Esophagus squamous epithelium (tissue), 5 donors: ENCODE measurements around the gene TH. TPM values are rescaled to one million over a fixed set of nuclear protein-coding genes. Genes with fewer than 3 reads are reported as not detected.

ENCODE experiments used
- DNase-seq: peaks from one replicate; lab custom pipeline; 2025; lab: John Stamatoyannopoulos, UW
- H3K27ac ChIP-seq, 4 donors: fragments of 200-600 bp; sonication (generic); one replicate each; pipeline ENCODE4 v1.5.1; 2016 to 2019; ENCODE audit warnings: mild to moderate bottlenecking in 1 of 4
- H3K27me3 ChIP-seq, 4 donors: fragments of 200-600 bp; sonication (generic); 1 replicate in 3 of 4; 2 replicates in 1 of 4; pipeline versions ENCODE4 v1.5.1 to v1.6.0; 2017 to 2021; ENCODE audit warnings: antibody characterized with exemption in 1 of 4
- H3K36me3 ChIP-seq, 3 donors: fragments of 200-600 bp; sonication (generic); one replicate each; pipeline ENCODE4 v1.5.1; 2016 to 2019
- H3K4me1 ChIP-seq, 3 donors: fragments of 200-600 bp; sonication (generic); one replicate each; pipeline ENCODE4 v1.5.1; 2017 to 2019
- H3K4me3 ChIP-seq, 4 donors: fragments of 200-600 bp; sonication (generic); 1 replicate in 3 of 4; 2 replicates in 1 of 4; pipeline ENCODE4 v1.5.1; 2016 to 2019; ENCODE audit warnings: mild to moderate bottlenecking in 2 of 4, moderate library complexity in 1 of 4
- H3K9me3 ChIP-seq, 3 donors: fragments of 200-600 bp; sonication (generic); one replicate each; pipeline ENCODE4 v1.5.1; 2016 to 2019
- CTCF ChIP-seq, 6 experiments: fragments of 450-650 bp in 4 of 6; fragments of 200-600 bp in 2 of 6; sonication (generic) in 2 of 6; IDR thresholded peaks; one replicate each; pipeline ENCODE4 v1.5.1; 2016 to 2019; ENCODE audit warnings: antibody characterized with exemption in 6 of 6, mild to moderate bottlenecking in 4 of 6, moderate library complexity in 4 of 6
- POLR2A ChIP-seq, 4 donors: fragments of 450-650 bp; IDR thresholded peaks; one replicate each; pipeline ENCODE4 v1.6.1; 2017; ENCODE audit warnings: antibody characterized with exemption in 4 of 4, mild to moderate bottlenecking in 4 of 4, moderate library complexity in 3 of 4
- WGBS, 2 donors: methylation state at CpG; one replicate each; pipeline ENCODE4 v1.1.5; 2018; 5-methylcytosine and 5-hydroxymethylcytosine counted together
- intact Hi-C: fragments of 100-400 bp; cut with DNase I; formaldehyde crosslinking; loops from one replicate; pipeline ENCODE4 v1.15.0; 2022
- total RNA-seq, 4 donors: library from RNA; depleted of rRNA; stranded (reverse); fragments of >200 nt; gene quantifications; one replicate each; pipeline ENCODE4 v1.1.0, GENCODE V29; 2016
- donor health status: DM: yes; HTN: yes; CAD: no.

TH gene
- total RNA-seq, 4 donors from 2014 or later: 0.34 to 0.76 TPM; not detected in 2

DNA sequence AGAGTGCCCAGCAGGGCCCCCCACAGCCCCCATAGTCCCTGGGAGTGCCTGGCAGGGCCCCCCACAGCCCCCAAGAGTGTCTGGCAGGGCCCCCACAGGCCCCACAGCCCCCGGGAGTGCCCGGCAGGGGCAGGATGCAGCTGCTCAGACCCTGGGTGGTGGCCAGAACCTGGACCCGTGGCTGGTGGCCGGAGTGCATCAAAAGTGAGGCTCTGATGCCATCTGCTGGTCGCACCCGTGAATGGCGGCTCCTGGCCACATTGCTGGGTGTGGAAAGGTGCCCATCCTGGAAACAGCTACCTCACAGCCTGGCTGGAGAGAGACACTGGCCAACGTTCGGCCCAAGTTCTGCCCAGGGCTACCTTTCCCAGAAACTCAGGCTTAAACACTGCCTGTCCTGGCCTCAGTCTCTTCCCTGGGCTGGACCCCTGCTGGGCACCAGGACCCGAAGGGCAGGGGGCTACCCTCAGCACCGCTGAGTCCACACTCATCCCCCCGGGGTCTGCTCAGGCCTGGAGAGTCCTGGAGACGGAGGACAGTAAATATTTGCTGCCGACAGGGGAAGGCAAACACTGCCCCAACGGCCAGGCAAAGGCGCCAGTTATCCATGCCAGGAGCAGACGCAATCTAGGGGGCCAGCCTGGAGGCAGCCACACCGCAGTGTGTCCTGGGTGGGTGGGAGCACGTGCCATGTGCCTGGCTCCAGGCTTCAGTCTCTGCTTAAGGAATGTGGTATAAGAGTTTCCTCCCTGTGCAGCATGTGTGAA lies 15.0 kb downstream of the TH start:
- Histone ChIP-seq H3K36me3 (no peaks in the 10 kb centered on the region), H3K4me3 (no peak overlapping the region), H3K4me1 (peaks cover 2 to 10% (median 3%) of the 10 kb centered on the region in 3 donors), H3K9me3 (no peaks in the 10 kb centered on the region), H3K27ac (no peak overlapping the region), H3K27me3 (peaks cover 0 to 80% (median 0%) of the 10 kb centered on the region in 4 donors)
- no peak for DNase-seq
- intact Hi-C loops: loop anchor here (10.0 kb wide), 1 partner anchor 462 kb away; the partner anchor contains the start of gene KRTAP5-6
- 33% methylated on average over 3 of the region's 19 CpGs; no CpG with 5 or more reads in 1 of the 2 donors for WGBS, 2 donors
- TF ChIP-seq CTCF (IDR thresholded peaks at IDR 0.05) (peak; percentile 59 to 85 (median 70)), POLR2A (IDR thresholded peaks at IDR 0.05) (no peak)

- Histone ChIP-seq H3K4me1 (peaks cover 4 to 14% (median 6%) of the 10 kb centered on the region in 3 donors), H3K27me3 (peaks cover 0 to 80% (median 3%) of the 10 kb centered on the region in 4 donors), H3K36me3 (no peaks in the 10 kb centered on the region), H3K4me3 (no peak overlapping the region), H3K27ac (no peak overlapping the region), H3K9me3 (no peaks in the 10 kb centered on the region)
- WGBS, 2 donors: 78% methylated on average over 21 to 23 of the region's 29 CpGs
- TF ChIP-seq CTCF (IDR thresholded peaks at IDR 0.05) (no peak), POLR2A (IDR thresholded peaks at IDR 0.05) (no peak)
- no peak for DNase-seq
- intact Hi-C loops: loop anchor here (10.0 kb wide), 1 partner anchor 461 kb away; the partner anchor contains the start of gene KRTAP5-6
These were observed 16.1 kb downstream of the TH start for GRCh38 chr11:2155511-2155910.

GRCh38 chr11:2154889-2155288 lies 16.7 kb downstream of the TH start:
- peaks cover 0 to 80% (median 3%) of the 10 kb centered on the region in 4 donors for H3K27me3 ChIP-seq
- 72 to 96% methylated on average over 5 to 12 of the region's 17 CpGs for WGBS, 2 donors
- H3K36me3 ChIP-seq: no peaks in the 10 kb centered on the region
- no peaks in the 10 kb centered on the region for H3K9me3 ChIP-seq
- H3K4me1 ChIP-seq: peaks cover 4 to 14% (median 6%) of the 10 kb centered on the region in 3 donors
- DNase-seq: no peak
- intact Hi-C loops: loop anchor here (5.0 to 10.0 kb wide), 2 partner anchors 460 to 503 kb away; partner anchors contain the start of gene KRTAP5-6
- H3K27ac ChIP-seq: no peak overlapping the region
- H3K4me3 ChIP-seq: no peak overlapping the region
- TF ChIP-seq POLR2A (IDR thresholded peaks at IDR 0.05) (no peak), CTCF (IDR thresholded peaks at IDR 0.05) (no peak)

DNA sequence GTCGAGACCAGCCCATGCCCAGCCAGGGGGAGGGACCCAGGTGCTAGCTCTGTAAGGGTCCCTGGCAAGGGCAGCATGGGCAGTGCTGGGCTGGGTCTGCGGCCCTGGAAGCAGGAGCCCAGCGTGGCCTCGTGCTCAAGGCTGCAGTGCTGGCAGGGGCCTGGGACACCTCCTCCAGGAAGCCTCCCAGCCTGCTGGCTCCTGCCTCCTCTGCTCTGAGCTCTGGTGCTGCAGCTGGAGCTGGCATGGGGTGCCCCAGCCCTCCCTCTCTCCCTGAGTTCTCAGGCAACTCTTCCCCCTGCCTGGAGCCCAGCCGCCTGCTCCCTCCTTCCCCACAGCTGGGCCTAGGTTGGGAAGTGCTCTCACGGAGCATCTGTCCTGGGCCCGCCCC lies 17.4 kb downstream of the TH start:
- WGBS, 2 donors: 83 to 100% methylated on average over 1 to 2 of the region's 7 CpGs
- Histone ChIP-seq H3K27me3 (peaks cover 0 to 80% (median 5%) of the 10 kb centered on the region in 4 donors), H3K4me3 (no peak overlapping the region), H3K36me3 (no peaks in the 10 kb centered on the region), H3K27ac (no peak overlapping the region), H3K9me3 (no peaks in the 10 kb centered on the region), H3K4me1 (peaks cover 4 to 14% (median 6%) of the 10 kb centered on the region in 3 donors)
- TF ChIP-seq POLR2A (IDR thresholded peaks at IDR 0.05) (no peak), CTCF (IDR thresholded peaks at IDR 0.05) (no peak)
- intact Hi-C loops: loop anchor here (5.0 to 10.0 kb wide), 2 partner anchors 459 to 502 kb away; partner anchors contain the start of gene KRTAP5-6
- DNase-seq: no peak
